Stimulated activated CD4-positive, alpha-beta T cell treated with anti-CD3 and anti-CD28 coated beads, Interleukin-1b, Interleukin-23, amount 100 ng/mL, for 24 hours (primary cell): ENCODE measurements around the gene NDUFS6.
"Not testable (repeated sequence)": the region's sequence is repeated elsewhere in the genome, so short reads cannot be mapped to it uniquely, and the experiment has no call there.

ENCODE experiments used
- DNase-seq, 4 experiments: peaks; one replicate each; pipeline ENCODE4 v3.0.0-alpha.2; 2020; ENCODE audit warnings: low read depth in 4 of 4, low spot score in 1 of 4

The NDUFS6 gene

DNA sequence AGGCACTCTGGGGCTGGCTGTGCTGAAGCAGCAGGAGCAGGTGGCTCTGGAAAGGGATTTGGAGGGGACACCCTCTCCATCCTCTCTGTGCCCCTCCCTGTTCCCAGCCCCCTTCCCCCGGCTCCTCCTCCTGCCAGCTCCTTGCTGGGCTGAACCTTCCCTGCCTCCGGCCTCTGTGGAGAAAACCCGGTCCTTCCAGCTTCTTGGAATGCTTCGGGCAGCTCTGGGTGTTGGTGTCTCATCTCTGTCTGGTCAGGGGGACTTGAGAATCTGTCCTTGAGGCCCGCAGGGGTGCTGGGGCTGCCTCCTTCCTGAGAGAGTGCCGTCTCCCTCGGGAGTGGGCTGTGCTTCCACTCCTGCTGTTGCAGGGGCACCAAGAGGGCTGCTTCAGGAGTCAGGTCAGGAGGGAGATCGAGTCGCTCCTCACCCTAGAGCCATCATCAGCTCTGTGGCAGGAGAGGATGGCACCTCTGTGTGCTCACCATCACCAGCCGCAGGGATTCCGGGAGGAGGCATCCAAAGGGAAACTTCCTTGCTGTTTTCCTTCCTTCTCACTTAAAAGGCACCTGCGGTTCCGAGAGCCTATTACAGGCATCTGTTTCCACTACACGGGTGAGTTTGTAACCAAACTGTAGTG lies 30.6 kb downstream of the NDUFS6 start:
- no peak for DNase-seq

DNA sequence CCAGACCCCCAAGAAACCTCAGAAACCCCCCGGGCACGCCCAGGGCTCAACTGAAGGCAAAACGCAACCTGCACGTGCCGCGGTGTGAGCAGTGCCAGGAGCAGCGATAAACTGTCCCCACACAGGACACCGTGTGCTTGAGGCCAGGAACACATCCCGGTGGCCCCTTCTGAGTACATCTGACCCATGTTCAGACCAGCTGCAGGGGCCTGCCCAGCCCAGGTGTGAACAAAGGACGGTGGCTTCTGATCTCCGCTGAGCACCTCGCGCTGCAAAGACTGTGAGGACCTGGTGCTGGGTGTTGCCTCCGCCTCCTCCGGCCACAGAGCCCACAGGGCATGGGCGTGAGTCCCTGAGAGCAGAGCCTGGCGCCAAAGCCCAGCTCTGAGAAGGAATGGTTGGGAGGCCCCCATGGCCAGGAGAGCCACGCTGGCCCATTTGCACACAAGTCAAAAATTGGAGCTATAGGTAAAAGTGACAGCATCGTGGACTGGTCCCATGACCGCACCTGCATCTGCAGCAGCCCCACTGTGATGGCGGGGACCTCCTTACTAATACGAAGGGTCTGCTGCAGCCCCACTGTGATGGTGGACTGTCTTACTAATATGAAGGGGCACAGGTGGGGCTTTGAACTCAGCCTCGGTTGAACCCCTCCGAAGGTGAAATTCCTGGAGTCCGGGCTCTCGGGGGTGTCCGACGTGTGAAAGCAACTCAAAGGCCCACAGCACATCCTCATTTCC lies 31.5 kb downstream of the NDUFS6 start:
- no peak for DNase-seq

GRCh38 chr5:1833264-1834021 lies 32.2 kb downstream of the NDUFS6 start:
- no peak for DNase-seq

- no peak for DNase-seq
Measured at GRCh38 chr5:1834022-1834551, 32.9 kb downstream of the NDUFS6 start.

DNA sequence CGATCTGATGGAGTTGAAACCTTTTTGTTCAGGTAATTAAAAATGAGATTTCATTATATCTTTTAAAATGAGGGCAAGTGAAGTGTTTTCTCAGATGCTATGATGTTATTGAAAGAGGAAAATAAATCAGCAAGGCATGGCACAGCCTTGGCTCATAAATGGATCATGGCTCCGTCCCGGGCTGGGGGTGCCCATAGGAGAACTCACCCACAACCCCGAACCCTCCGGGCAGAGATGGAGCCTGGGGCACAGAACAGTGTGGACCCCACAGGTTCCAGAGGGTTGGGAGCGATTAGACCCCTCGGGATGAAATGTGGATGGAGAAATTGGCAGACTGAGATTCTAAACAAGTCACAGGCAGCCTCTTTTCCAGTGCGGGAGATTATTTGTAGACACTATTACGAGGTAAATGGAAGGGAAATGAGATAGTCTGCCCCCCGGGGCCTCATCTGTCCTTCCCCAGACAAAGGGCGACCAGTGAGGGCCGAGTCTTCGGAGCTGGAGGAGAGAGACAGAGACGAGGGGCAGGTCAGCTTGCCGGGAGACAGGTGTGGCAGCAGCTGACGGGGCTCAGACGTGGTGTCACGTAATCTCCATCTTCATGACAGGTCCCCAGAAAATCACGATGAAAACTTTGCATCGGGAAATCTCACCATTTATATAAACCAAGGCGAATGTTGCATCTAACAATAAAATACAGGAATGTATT lies 33.7 kb downstream of the NDUFS6 start:
- no peak for DNase-seq

DNA sequence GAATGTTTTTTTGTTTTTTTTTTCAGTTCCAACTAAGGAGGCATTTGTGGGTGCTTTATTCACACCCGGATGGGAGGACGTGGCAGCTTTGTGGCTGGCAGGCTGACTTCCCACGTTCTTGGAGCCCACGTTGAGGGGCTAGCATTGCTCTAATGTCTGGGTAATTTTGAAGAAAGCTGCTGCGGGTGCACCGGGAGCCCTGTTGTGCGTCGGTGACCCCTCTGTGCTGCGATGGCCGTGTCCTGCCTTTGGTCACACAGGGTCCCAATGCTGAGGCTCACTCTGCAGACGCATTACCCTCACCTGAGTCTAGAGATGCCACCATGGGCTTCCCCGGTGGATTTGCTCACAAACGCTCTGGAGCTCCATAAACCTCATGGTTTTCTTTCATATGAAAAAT lies 34.2 kb downstream of the NDUFS6 start:
- DNase-seq = no peak

- no peak for DNase-seq
Measured at GRCh38 chr5:1836176-1836890, 35.1 kb downstream of the NDUFS6 start.

GRCh38 chr5:1836891-1837880 lies 36.0 kb downstream of the NDUFS6 start:
- DNase-seq = no peak

DNA sequence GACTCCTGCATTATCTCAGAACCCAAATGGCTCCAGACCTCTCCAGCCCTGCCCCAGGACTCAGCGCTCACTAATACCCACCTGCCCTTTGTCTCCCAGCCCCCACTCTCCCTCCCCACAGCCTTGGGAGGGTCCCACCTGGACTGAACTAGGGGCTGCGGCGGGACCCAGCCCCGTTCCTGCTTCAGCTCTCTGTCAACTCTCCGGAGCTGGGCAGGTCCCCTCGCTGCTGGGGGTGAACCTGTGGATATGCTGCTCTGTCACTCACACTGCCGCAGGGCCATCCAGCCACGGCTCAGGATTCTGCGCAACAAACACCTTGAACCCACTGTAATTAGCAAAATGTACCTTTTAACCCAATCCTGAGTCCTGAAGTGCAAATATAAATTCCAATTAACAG lies 36.8 kb downstream of the NDUFS6 start:
- DNase-seq = no peak

DNA sequence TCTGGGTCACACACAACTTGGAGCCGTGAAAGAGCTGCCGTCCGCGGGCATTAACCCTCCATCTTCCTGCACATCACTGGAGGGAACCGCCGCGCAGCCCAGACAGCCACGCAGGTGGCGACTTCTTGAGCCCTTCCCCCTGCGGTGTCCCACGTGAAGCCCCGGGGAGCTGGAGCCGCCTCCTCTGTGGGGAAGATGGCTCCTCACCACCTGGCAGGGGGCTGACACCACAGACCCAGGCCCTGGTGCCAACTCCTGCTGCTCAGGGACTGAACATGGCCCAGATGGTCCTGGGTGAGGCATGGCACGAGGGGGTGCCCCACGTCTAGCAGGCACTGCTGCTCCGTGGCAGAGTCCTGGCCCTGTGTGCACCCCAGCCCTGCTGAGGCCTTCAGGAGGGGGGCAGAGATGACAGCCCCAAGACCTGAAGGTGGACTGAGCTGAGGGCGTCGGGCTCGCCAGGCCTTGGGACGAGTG lies 38.9 kb downstream of the NDUFS6 start:
- DNase-seq = no peak

GRCh38 chr5:1840741-1841521 lies 39.7 kb downstream of the NDUFS6 start:
- DNase-seq = no peak

DNA sequence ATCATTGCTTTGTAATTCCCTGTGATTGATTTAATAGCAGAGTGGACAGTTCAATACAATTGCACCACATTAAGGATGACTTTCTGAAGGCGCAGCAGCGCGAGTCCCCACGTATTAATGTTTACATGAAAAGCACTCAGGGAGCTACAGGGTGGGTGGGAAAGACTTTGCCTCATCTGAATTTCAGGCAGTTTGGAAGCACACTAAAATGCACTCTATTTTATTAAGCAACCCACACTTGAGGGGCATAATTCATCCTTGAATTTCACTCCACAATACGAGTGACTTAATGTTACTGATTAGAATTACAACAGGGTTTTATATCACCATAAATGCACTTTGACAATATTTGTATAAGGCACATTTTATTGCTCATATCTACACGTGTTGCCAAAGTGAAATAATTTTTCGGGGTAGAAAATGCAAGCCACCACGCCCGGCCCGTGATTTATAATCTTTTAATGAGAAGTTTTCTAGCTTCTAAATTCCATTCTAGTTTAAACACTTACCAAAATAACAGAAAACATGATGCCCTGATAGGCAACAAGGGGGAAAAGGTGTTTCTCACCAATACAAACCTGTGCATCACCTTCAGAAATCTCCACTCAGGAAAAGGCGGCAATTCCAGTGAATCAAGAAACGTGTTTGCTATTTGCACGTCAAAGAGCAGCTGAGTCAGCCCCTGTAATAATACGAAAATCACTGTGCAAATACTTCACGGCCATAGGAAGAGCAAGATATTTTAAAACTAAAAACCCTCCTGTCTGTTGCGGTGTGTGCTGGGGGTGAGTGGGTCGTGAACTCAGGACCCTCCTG lies 41.0 kb downstream of the NDUFS6 start:
- no peak for DNase-seq

- not testable (repeated sequence) for DNase-seq
Measured at GRCh38 chr5:1843761-1844160, 42.6 kb downstream of the NDUFS6 start.

DNA sequence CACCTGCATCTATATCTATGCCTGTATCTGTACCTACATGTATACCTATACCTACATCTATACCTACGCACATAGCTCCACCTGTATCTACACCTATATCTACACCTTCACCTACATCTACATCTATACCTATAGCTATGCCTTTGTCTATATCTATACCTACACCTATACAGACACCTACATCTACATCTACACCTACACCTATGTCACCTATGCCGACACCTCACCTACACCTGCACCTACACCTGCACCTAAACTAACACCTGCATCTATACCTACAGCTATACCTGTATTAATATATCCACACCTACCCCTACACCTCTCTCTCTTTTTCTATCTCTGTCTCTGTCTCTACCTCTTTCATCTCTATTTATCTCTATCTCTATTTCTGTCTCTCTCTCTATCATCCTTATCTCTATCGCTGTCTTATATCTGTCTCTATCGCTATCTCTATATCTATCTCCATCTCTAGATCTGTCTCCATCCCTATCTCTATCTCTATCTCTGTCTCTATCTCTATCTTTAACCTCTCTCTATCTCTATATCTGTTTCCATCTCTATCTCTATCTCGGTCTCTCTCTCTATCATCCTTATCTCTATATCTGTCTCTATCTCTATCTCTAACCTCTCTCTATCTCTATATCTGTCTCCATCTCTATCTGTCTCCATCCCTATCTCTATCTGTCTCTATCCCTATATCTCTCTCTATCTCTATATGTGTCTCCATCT lies 43.7 kb downstream of the NDUFS6 start:
- no peak for DNase-seq

GRCh38 chr5:1845696-1846095 lies 44.5 kb downstream of the NDUFS6 start:
- no peak for DNase-seq

- no peak for DNase-seq
Measured at GRCh38 chr5:1846583-1846982, 45.4 kb downstream of the NDUFS6 start.

- DNase-seq = no peak
Measured at GRCh38 chr5:1847056-1847455, 45.8 kb downstream of the NDUFS6 start.
